GM21717 (cell line): ENCODE data around the gene AWAT2.

Source experiments
- ATAC-seq: cut with Tn5 transposase; IDR thresholded peaks from one replicate; pipeline ENCODE4 v1.9.1; 2021; ENCODE audit warnings: mild to moderate bottlenecking, moderate library complexity; ENCODE audit not compliant: unreplicated experiment

The AWAT2 gene

GRCh38 chrX:70049925-70050324 is at the start of gene AWAT2:
Gene AWAT2 (minus strand): TSS chrX:70049938. CDS start chrX:70049932, 6 bp downstream.
- no peak for ATAC-seq

- ATAC-seq = no peak
These were observed 46.3 kb upstream of the AWAT2 start for GRCh38 chrX:70096052-70096451.

- no peak for ATAC-seq
These were observed 42.5 kb upstream of the AWAT2 start for GRCh38 chrX:70092247-70092646.

GRCh38 chrX:70089604-70090297 is 40.0 kb upstream of the AWAT2 start:
- ATAC-seq = no peak

- no peak for ATAC-seq
These were observed 39.0 kb upstream of the AWAT2 start for GRCh38 chrX:70088751-70089150.

GRCh38 chrX:70087857-70088630 is 38.3 kb upstream of the AWAT2 start:
- ATAC-seq = no peak

GRCh38 chrX:70084592-70085240 is 35.0 kb upstream of the AWAT2 start:
- no peak for ATAC-seq

GRCh38 chrX:70082723-70083122 is 33.0 kb upstream of the AWAT2 start:
- no peak for ATAC-seq

GRCh38 chrX:70079870-70080269 is 30.1 kb upstream of the AWAT2 start:
- no peak for ATAC-seq

- ATAC-seq = no peak
These were observed 29.6 kb upstream of the AWAT2 start for GRCh38 chrX:70079297-70079696.

GRCh38 chrX:70066646-70067045 is 16.9 kb upstream of the AWAT2 start:
- ATAC-seq = no peak

GRCh38 chrX:70062961-70063550 is 13.3 kb upstream of the AWAT2 start:
- ATAC-seq = no peak

GRCh38 chrX:70062076-70062475 is 12.3 kb upstream of the AWAT2 start, which contains the start of gene OTUD6A:
Gene OTUD6A (plus strand): TSS chrX:70062457. CDS start chrX:70062525, 68 bp downstream.
- no peak for ATAC-seq

GRCh38 chrX:70054391-70054790 is 4.7 kb upstream of the AWAT2 start:
- ATAC-seq = no peak

GRCh38 chrX:70052895-70053615 is 3.3 kb upstream of the AWAT2 start:
- ATAC-seq = no peak

GRCh38 chrX:70049406-70049805 is 332 bp downstream of the AWAT2 start:
- ATAC-seq = no peak

GRCh38 chrX:70046978-70047377 is 2.8 kb downstream of the AWAT2 start:
- no peak for ATAC-seq

GRCh38 chrX:70044541-70045245 is 5.0 kb downstream of the AWAT2 start:
- no peak for ATAC-seq

GRCh38 chrX:70043685-70044084 is 6.1 kb downstream of the AWAT2 start:
- ATAC-seq = no peak
